HepG2 (cell line): ENCODE measurements around the gene HMGCS2. TPM values are rescaled to one million over a fixed set of nuclear protein-coding genes. Genes with fewer than 3 reads are reported as not detected.

ENCODE experiments used
- AFF4 ChIP-seq: sonication (generic); formaldehyde crosslinking; IDR thresholded peaks from 2 replicates; pipeline ENCODE4 v1.4.0; 2020; ENCODE audit warnings: missing genetic modification reagents
- CENPX ChIP-seq: sonication (generic); formaldehyde crosslinking; IDR thresholded peaks from 2 replicates; pipeline ENCODE4 v1.9.0; 2021; ENCODE audit warnings: mild to moderate bottlenecking, missing genetic modification reagents, moderate library complexity
- HMGA1 ChIP-seq: sonication (generic); formaldehyde crosslinking; conservative IDR thresholded peaks from 2 replicates; pipeline ENCODE4 v1.4.0; 2020; ENCODE audit warnings: missing genetic modification reagents
- HNF4G ChIP-seq, 2 experiments: sonication (generic) in 1 of 2; formaldehyde crosslinking in 1 of 2; IDR thresholded peaks; 2 replicates each; pipeline versions ENCODE4 v1.4.0 to v1.6.1; 2011 to 2020; ENCODE audit warnings: borderline replicate concordance in 2 of 2, low read depth in 2 of 2, mild to moderate bottlenecking in 2 of 2, low read length in 1 of 2, missing genetic modification reagents in 1 of 2, moderate library complexity in 1 of 2
- MEIS2 ChIP-seq: sonication (generic); formaldehyde crosslinking; IDR thresholded peaks from 2 replicates; pipeline ENCODE4 v1.9.0; 2021; ENCODE audit warnings: mild to moderate bottlenecking, missing genetic modification reagents
- MYNN ChIP-seq: sonication (generic); formaldehyde crosslinking; IDR thresholded peaks from 2 replicates; pipeline ENCODE4 v1.4.0; 2020; ENCODE audit warnings: mild to moderate bottlenecking, low read depth, missing genetic modification reagents
- PCBP2 ChIP-seq: fragments of 200-400 bp; formaldehyde crosslinking; optimal IDR thresholded peaks from 2 replicates; pipeline ENCODE3; 2018; ENCODE audit warnings: low read length, low read depth; ENCODE audit not compliant: poor library complexity, severe bottlenecking
- RAD51 ChIP-seq: fragments of 450-650 bp; IDR thresholded peaks from 2 replicates; pipeline ENCODE4 v1.6.1; 2016; ENCODE audit warnings: borderline replicate concordance
- SNAPC4 ChIP-seq: sonication (generic); formaldehyde crosslinking; IDR thresholded peaks from 2 replicates; pipeline ENCODE4 v1.4.0; 2020; ENCODE audit warnings: mild to moderate bottlenecking, missing genetic modification reagents
- STAT5B ChIP-seq: sonication (generic); formaldehyde crosslinking; IDR thresholded peaks from 2 replicates; pipeline ENCODE4 v1.4.0; 2020; ENCODE audit warnings: missing genetic modification reagents
- SUZ12 ChIP-seq: fragments of 150-350 bp; IDR thresholded peaks from 2 replicates; pipeline ENCODE4 v1.6.1; 2014; ENCODE audit warnings: low read depth, low read length
- ZNF589 ChIP-seq: sonication (generic); formaldehyde crosslinking; conservative IDR thresholded peaks from 2 replicates; pipeline ENCODE4 v1.8.0; 2022; ENCODE audit warnings: mild to moderate bottlenecking, moderate library complexity, missing genetic modification reagents
- ZNF724P ChIP-seq: sonication (generic); formaldehyde crosslinking; IDR thresholded peaks from 2 replicates; pipeline ENCODE4 v1.8.0; 2022; ENCODE audit warnings: missing genetic modification reagents, borderline replicate concordance
- polyA plus RNA-seq, 8 experiments: library from polyadenylated mRNA; depleted of rRNA in 3 of 8; stranded (reverse) in 7 of 8; unstranded in 1 of 8; fragments of >200 nt; fragmentation: Illumina TruSeq in 4 of 8; extraction: Trizol in 4 of 8; gene quantifications; 2 replicates each; pipeline versions ENCODE4 v1.2.1 to v1.2.3, GENCODE V29; 2011 to 2016; ENCODE audit warnings: low read depth in 4 of 8, missing spikeins in 1 of 8, mixed read lengths in 1 of 8; ENCODE audit not compliant: insufficient read depth in 1 of 8
- total RNA-seq, 5 experiments: library from RNA; depleted of rRNA; stranded (reverse); fragments of >200 nt; fragmentation: Illumina TruSeq; extraction: Trizol; gene quantifications; 2 replicates each; pipeline ENCODE4 v1.2.3, GENCODE V29; 2016; ENCODE audit warnings: low read depth in 1 of 5
- TF ChIP-seq, protein P1 (sequence below): sonication (generic); formaldehyde crosslinking; IDR thresholded peaks from 2 replicates; pipeline ENCODE4 v1.8.1; 2023; ENCODE audit warnings: missing genetic modification reagents, inconsistent platforms, borderline replicate concordance
- TF ChIP-seq, protein P2 (sequence below): sonication (generic); formaldehyde crosslinking; IDR thresholded peaks from 2 replicates; pipeline ENCODE4 v1.4.0; 2020; ENCODE audit warnings: missing genetic modification reagents
- TF ChIP-seq, protein P3 (sequence below): sonication (generic); formaldehyde crosslinking; IDR thresholded peaks from 2 replicates; pipeline ENCODE4 v1.4.0; 2020; ENCODE audit warnings: missing genetic modification reagents, borderline replicate concordance

The HMGCS2 gene
- total and polyA plus RNA-seq, 2 of the 13 experiments (the other 11 are each of a cell fraction or from before 2014, with no cell fraction given): 0.44 to 1.5 TPM

GRCh38 chr1:119816407-119816806 is 47.7 kb upstream of the HMGCS2 start (continued):
- TF ChIP-seq SNAPC4 (CRISPR knock-in tag) (no peak), RAD51 (no peak), AFF4 (CRISPR knock-in tag) (no peak), ZNF589 (no peak), SUZ12 (no peak), PCBP2 (no peak), STAT5B (CRISPR knock-in tag) (no peak), MYNN (CRISPR knock-in tag) (no peak), ZNF724P (no peak), HMGA1 (CRISPR knock-in tag) (no peak), HNF4G (IDR thresholded peaks at IDR 0.05; ENCODE audit: borderline replicate concordance, low read depth, low read length) (peak; percentile 54; the same call in 1 of the 2 replicates), HNF4G (CRISPR knock-in tag; IDR thresholded peaks at IDR 0.05; ENCODE audit: borderline replicate concordance, low read depth) (no peak; the same call in 1 of the 2 replicates), CENPX (CRISPR knock-in tag) (no peak), MEIS2 (CRISPR knock-in tag) (no peak)
- TF ChIP-seq, protein P1, sequence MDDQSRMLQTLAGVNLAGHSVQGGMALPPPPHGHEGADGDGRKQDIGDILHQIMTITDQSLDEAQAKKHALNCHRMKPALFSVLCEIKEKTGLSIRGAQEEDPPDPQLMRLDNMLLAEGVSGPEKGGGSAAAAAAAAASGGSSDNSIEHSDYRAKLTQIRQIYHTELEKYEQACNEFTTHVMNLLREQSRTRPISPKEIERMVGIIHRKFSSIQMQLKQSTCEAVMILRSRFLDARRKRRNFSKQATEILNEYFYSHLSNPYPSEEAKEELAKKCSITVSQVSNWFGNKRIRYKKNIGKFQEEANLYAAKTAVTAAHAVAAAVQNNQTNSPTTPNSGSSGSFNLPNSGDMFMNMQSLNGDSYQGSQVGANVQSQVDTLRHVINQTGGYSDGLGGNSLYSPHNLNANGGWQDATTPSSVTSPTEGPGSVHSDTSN (CRISPR knock-in tag): no peak
- TF ChIP-seq, protein P2, sequence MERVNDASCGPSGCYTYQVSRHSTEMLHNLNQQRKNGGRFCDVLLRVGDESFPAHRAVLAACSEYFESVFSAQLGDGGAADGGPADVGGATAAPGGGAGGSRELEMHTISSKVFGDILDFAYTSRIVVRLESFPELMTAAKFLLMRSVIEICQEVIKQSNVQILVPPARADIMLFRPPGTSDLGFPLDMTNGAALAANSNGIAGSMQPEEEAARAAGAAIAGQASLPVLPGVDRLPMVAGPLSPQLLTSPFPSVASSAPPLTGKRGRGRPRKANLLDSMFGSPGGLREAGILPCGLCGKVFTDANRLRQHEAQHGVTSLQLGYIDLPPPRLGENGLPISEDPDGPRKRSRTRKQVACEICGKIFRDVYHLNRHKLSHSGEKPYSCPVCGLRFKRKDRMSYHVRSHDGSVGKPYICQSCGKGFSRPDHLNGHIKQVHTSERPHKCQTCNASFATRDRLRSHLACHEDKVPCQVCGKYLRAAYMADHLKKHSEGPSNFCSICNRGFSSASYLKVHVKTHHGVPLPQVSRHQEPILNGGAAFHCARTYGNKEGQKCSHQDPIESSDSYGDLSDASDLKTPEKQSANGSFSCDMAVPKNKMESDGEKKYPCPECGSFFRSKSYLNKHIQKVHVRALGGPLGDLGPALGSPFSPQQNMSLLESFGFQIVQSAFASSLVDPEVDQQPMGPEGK (CRISPR knock-in tag): no peak
- TF ChIP-seq, protein P3, sequence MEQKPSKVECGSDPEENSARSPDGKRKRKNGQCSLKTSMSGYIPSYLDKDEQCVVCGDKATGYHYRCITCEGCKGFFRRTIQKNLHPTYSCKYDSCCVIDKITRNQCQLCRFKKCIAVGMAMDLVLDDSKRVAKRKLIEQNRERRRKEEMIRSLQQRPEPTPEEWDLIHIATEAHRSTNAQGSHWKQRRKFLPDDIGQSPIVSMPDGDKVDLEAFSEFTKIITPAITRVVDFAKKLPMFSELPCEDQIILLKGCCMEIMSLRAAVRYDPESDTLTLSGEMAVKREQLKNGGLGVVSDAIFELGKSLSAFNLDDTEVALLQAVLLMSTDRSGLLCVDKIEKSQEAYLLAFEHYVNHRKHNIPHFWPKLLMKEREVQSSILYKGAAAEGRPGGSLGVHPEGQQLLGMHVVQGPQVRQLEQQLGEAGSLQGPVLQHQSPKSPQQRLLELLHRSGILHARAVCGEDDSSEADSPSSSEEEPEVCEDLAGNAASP: no peak
